BJ (cell line): ENCODE data around the gene SORL1. TPM values are rescaled to one million over a fixed set of nuclear protein-coding genes. Genes with fewer than 3 reads are reported as not detected.

ENCODE experiments used
- CTCF ChIA-PET: fragments of 350-600 bp; formaldehyde crosslinking; extraction: SDS; loops from one replicate; lab custom pipeline; 2021; ENCODE audit warnings: antibody characterized with exemption, inconsistent platforms; lab: Yijun Ruan, JAX
- POLR2A ChIA-PET: fragments of 300-600 bp; sonication (Branson Sonifier 250); formaldehyde crosslinking; extraction: SDS; loops from one replicate; lab custom pipeline; 2021; ENCODE audit warnings: antibody characterized with exemption; lab: Charles Lee
- DNase-seq: peaks from one replicate; pipeline ENCODE4 v3.0.0-alpha.2; 2011; ENCODE audit warnings: low read depth
- H3K27me3 ChIP-seq: 2 replicates; pipeline ENCODE4 v1.6.0; 2011; ENCODE audit warnings: low read length; ENCODE audit not compliant: control insufficient read depth, insufficient read depth
- H3K36me3 ChIP-seq: 2 replicates; pipeline ENCODE4 v1.5.1; 2011; ENCODE audit warnings: low read length; ENCODE audit not compliant: control insufficient read depth, insufficient read depth
- H3K4me3 ChIP-seq: 2 replicates; pipeline ENCODE4 v1.5.1; 2011; ENCODE audit warnings: low read depth, mild to moderate bottlenecking, control low read depth, low read length
- CTCF ChIP-seq: IDR thresholded peaks from 2 replicates; pipeline ENCODE4 v1.5.1; 2011; ENCODE audit warnings: low read depth, mild to moderate bottlenecking, control low read depth, inconsistent platforms, low read length, moderate library complexity; ENCODE audit not compliant: insufficient read depth
- polyA plus RNA-seq: library from polyadenylated mRNA; depleted of rRNA; stranded (reverse); fragments of >200 nt; gene quantifications from 2 replicates; pipeline ENCODE4 v1.2.3, GENCODE V29; 2011; rRNA removed

Gene SORL1
- polyA plus RNA-seq, 1 experiment: 1.4 TPM

- no peak for DNase-seq
- no peak for TF ChIP-seq CTCF
- no peak overlapping the region for H3K4me3 ChIP-seq
- POLR2A ChIA-PET: no interaction called here
- H3K36me3 ChIP-seq: no peaks in the 10 kb centered on the region
- CTCF ChIA-PET: interaction anchor here (0.7 to 1.3 kb wide), 2 partner anchors 15 to 40 kb away, joined by 3 read pairs; no protein-coding TSS in a partner anchor
- H3K27me3 ChIP-seq: no peaks in the 10 kb centered on the region; the same call in 1 of the 2 replicates
These were observed 220.7 kb downstream of the SORL1 start for GRCh38 chr11:121672630-121673487.

GRCh38 chr11:121681550-121682268, 229.6 kb downstream of the SORL1 start:
- H3K36me3 ChIP-seq: no peaks in the 10 kb centered on the region
- DNase-seq: no peak
- no peak for TF ChIP-seq CTCF
- H3K4me3 ChIP-seq: no peak overlapping the region
- no peaks in the 10 kb centered on the region for H3K27me3 ChIP-seq
- ChIA-PET POLR2A (no interaction called here), CTCF (interaction anchor here (0.9 kb wide), 1 partner anchor 25 kb away, joined by 3 read pairs; no protein-coding TSS in a partner anchor)

Other genes starting within 250 kb of the SORL1 start
- gene SC5D, start 159.5 kb upstream of the SORL1 start, polyA plus RNA-seq: 14.6 and 40.0 TPM in 2 replicates